Measurements from ENCODE around the gene MLXIP. TPM values are rescaled to one million over a fixed set of nuclear protein-coding genes. Genes with fewer than 3 reads are reported as not detected.

Gene MLXIP
- total and polyA plus RNA-seq, 2 of the 8 experiments (the other 6 are each of a cell fraction or from before 2014, with no cell fraction given), result 5.5 to 40.5 TPM

- Histone ChIP-seq H2AK5ac (ENCODE audit: low read depth, low read length) (no peak overlapping the region), H3K36me3 (ENCODE audit: control insufficient read depth in 2 of 4, insufficient read depth in 4 of 4, low read length in 3 of 4) (0 out of 8 replicates have a peak, but pooled peaks cover 0 to 5% (median 0%) of the 10 kb centered on the region in 4 experiments), H4K20me1 (replicated peaks in 1 of 2; ENCODE audit: control insufficient read depth in 1 of 2, insufficient read depth in 2 of 2, low read length in 2 of 2) (no peaks in the 10 kb centered on the region), H4K8ac (ENCODE audit: extremely low read depth, insufficient read depth, low read length) (no peak overlapping the region), H3K79me1 (ENCODE audit: low read depth, low read length) (no peaks in the 10 kb centered on the region), H2BK15ac (ENCODE audit: low read length) (no peak overlapping the region), H4K5ac (ENCODE audit: insufficient read length, low read depth, low read length) (no peak overlapping the region), H3K4me3 (ENCODE audit: extremely low read depth in 1 of 4, insufficient read depth in 2 of 4, low read depth in 3 of 4, low read length in 4 of 4) (no peak overlapping the region), H3K56ac (replicated peaks; ENCODE audit: insufficient read length, low read depth, low read length) (no peak overlapping the region), H3K23ac (ENCODE audit: insufficient read length) (no peak overlapping the region), H4K91ac (replicated peaks; ENCODE audit: insufficient read length, low read length) (no peak overlapping the region), H3K27ac (ENCODE audit: low read depth, low read length) (no peak overlapping the region), H3K18ac (ENCODE audit: extremely low read depth, low read length) (no peak overlapping the region), H3K79me2 (ENCODE audit: control insufficient read depth in 1 of 2, insufficient read depth in 2 of 2, low read length in 2 of 2) (no peaks in the 10 kb centered on the region), H3K9ac (replicated peaks in 1 of 4; ENCODE audit: extremely low read depth in 1 of 4, low read depth in 3 of 4, low read length in 3 of 4) (no peak overlapping the region), H2BK20ac (ENCODE audit: low read length) (no peak overlapping the region), H3K4me2 (ENCODE audit: insufficient read depth in 1 of 2, low read depth in 2 of 2, low read length in 2 of 2) (no peak overlapping the region), H2AFZ (ENCODE audit: low read length) (no peak overlapping the region), H3K4ac (replicated peaks; ENCODE audit: insufficient read length, low read depth, low read length) (no peak overlapping the region), H3K4me1 (replicated peaks in 1 of 4; ENCODE audit: control insufficient read depth in 3 of 4, insufficient read depth in 4 of 4, low read length in 3 of 4) (no peaks in the 10 kb centered on the region; a peak in 1 of 7 replicates), H3K23me2 (ENCODE audit: low read depth, low read length) (peaks cover 4% of the 10 kb centered on the region; the same call in 1 of the 2 replicates), H2BK5ac (ENCODE audit: low read depth, low read length) (no peak overlapping the region), H2BK120ac (replicated peaks; ENCODE audit: low read depth, low read length) (no peak overlapping the region), H3K14ac (ENCODE audit: insufficient read length) (no peak overlapping the region), H2BK12ac (ENCODE audit: low read depth, low read length) (no peak overlapping the region), H3K27me3 (replicated peaks in 1 of 4; ENCODE audit: control insufficient read depth in 3 of 4, extremely low read depth in 1 of 4, insufficient read depth in 3 of 4, low read length in 3 of 4) (peaks cover 0 to 4% (median 3%) of the 10 kb centered on the region in 4 experiments; a peak in 4 of 7 replicates), H3K9me3 (ENCODE audit: insufficient read depth in 2 of 2, low read depth in 1 of 2, low read length in 1 of 2) (no peaks in the 10 kb centered on the region)
- no peak for DNase-seq (ENCODE audit: low read depth in 1 of 2, low spot score in 2 of 2)
- ChIA-PET POLR2A (ENCODE audit: partially characterized antibody) (interaction anchor here (1.0 to 2.7 kb wide), 4 partner anchors 8 to 109 kb away, joined by 3 to 12 read pairs (median 6); partner anchors contain the start of gene LRRC43), CTCF (ENCODE audit: partially characterized antibody) (interaction anchor here (1.3 to 2.7 kb wide), 5 partner anchors 9 to 117 kb away, joined by 3 to 18 read pairs (median 3); no protein-coding TSS in a partner anchor)
- no peak for FAIRE-seq
- WGBS, 2 experiments (ENCODE audit: extremely low coverage in 1 of 2, insufficient coverage in 1 of 2, insufficient read length in 1 of 2, insufficient replicate concordance in 2 of 2, low coverage in 1 of 2, low lambda C conversion rate in 2 of 2, missing lambda C conversion rate in 1 of 2), result 88% methylated on average over 1 of the region's 1 CpG; no CpG with 5 or more reads in 1 of the 2 experiments
- TF ChIP-seq ATF3 (IDR thresholded peaks at IDR 0.05; ENCODE audit: insufficient read depth, low read depth, low read length), result no peak
- TF ChIP-seq GABPA (IDR thresholded peaks at IDR 0.05; ENCODE audit: borderline replicate concordance, insufficient read depth, low read length), result no peak
- no peak for TF ChIP-seq KDM1A (IDR thresholded peaks at IDR 0.05; ENCODE audit: borderline replicate concordance, low read length)
- TF ChIP-seq PHF8 (conservative IDR thresholded peaks at IDR 0.05; ENCODE audit: low read depth, low read length), result no peak
- no peak for TF ChIP-seq SP2 (IDR thresholded peaks at IDR 0.05; ENCODE audit: low read length)
- TF ChIP-seq JUN (IDR thresholded peaks at IDR 0.05; ENCODE audit: low read depth, low read length), result no peak
- TF ChIP-seq SIN3A (conservative IDR thresholded peaks at IDR 0.05 in 1 of 2, IDR thresholded peaks at IDR 0.05 in 1 of 2; ENCODE audit: low read depth in 1 of 2, low read length in 2 of 2), result no peak
- no peak for TF ChIP-seq POLR2AphosphoS5 (IDR thresholded peaks at IDR 0.05; ENCODE audit: low read depth, low read length)
- no peak for TF ChIP-seq KDM5A (IDR thresholded peaks at IDR 0.05; ENCODE audit: low read length)
- no peak for TF ChIP-seq RXRA (IDR thresholded peaks at IDR 0.05; ENCODE audit: insufficient read depth, low read depth, low read length)
- TF ChIP-seq EZH2 (IDR thresholded peaks at IDR 0.05; ENCODE audit: low read depth, low read length, severe bottlenecking), result no peak
- no peak for TF ChIP-seq EP300 (IDR thresholded peaks at IDR 0.05; ENCODE audit: borderline replicate concordance in 1 of 2, low read depth in 2 of 2, low read length in 2 of 2)
- TF ChIP-seq FOSL1 (IDR thresholded peaks at IDR 0.05; ENCODE audit: insufficient read depth, low read depth, low read length), result no peak
Observed at GRCh38 chr12:122073815-122074214, 4.7 kb upstream of the MLXIP start.
